ENCODE measurements around the gene ACAP3. TPM values are rescaled to one million over a fixed set of nuclear protein-coding genes. Genes with fewer than 3 reads are reported as not detected.

Gene ACAP3
- total RNA-seq, 2 donors from 2014 or later, result 43.2 to 58.6 TPM

- WGBS, result 78% methylated on average over 23 of the region's 23 CpGs
- no peaks in the 10 kb centered on the region for H3K9me3 ChIP-seq
- DNase-seq (ENCODE audit: low spot score), result no peak
- intact Hi-C loops (cut with DNase I), result no loop called here
- H3K4me1 ChIP-seq (replicated peaks), result no peaks in the 10 kb centered on the region
- H3K27ac ChIP-seq, result no peak overlapping the region
- no peak for TF ChIP-seq CTCF (IDR thresholded peaks at IDR 0.05)
- no peak for TF ChIP-seq POLR2A (IDR thresholded peaks at IDR 0.05)
- TF ChIP-seq POLR2AphosphoS5 (IDR thresholded peaks at IDR 0.05), result no peak
- no peaks in the 10 kb centered on the region for H3K36me3 ChIP-seq
- no peak overlapping the region for H3K4me3 ChIP-seq
- H3K27me3 ChIP-seq (replicated peaks; ENCODE audit: insufficient read depth), result peaks cover 5% of the 10 kb centered on the region
These were observed 63.9 kb downstream of the ACAP3 start for GRCh38 chr1:1243807-1244191.

GRCh38 chr1:1243266-1243660 lies 64.5 kb downstream of the ACAP3 start:
- intact Hi-C loops (cut with DNase I), result no loop called here
- H3K36me3 ChIP-seq, result no peaks in the 10 kb centered on the region
- H3K27ac ChIP-seq, result no peak overlapping the region
- TF ChIP-seq POLR2A (IDR thresholded peaks at IDR 0.05), result no peak
- no peak for TF ChIP-seq POLR2AphosphoS5 (IDR thresholded peaks at IDR 0.05)
- no peak for TF ChIP-seq CTCF (IDR thresholded peaks at IDR 0.05)
- no peak for DNase-seq (ENCODE audit: low spot score)
- no peaks in the 10 kb centered on the region for H3K9me3 ChIP-seq
- H3K4me3 ChIP-seq, result no peak overlapping the region
- H3K4me1 ChIP-seq (replicated peaks), result no peaks in the 10 kb centered on the region
- 97% methylated on average over 18 of the region's 23 CpGs for WGBS
- peaks cover 5% of the 10 kb centered on the region for H3K27me3 ChIP-seq (replicated peaks; ENCODE audit: insufficient read depth)

- Histone ChIP-seq H3K27me3 (replicated peaks; ENCODE audit: insufficient read depth) (peaks cover 4% of the 10 kb centered on the region), H3K36me3 (no peaks in the 10 kb centered on the region), H3K27ac (no peak overlapping the region), H3K4me3 (no peak overlapping the region), H3K4me1 (replicated peaks) (no peaks in the 10 kb centered on the region), H3K9me3 (no peaks in the 10 kb centered on the region)
- WGBS, result 94% methylated on average over 34 of the region's 41 CpGs
- no peak for TF ChIP-seq POLR2AphosphoS5 (IDR thresholded peaks at IDR 0.05)
- TF ChIP-seq CTCF (IDR thresholded peaks at IDR 0.05), result no peak
- TF ChIP-seq POLR2A (IDR thresholded peaks at IDR 0.05), result no peak
- DNase-seq (ENCODE audit: low spot score), result no peak
- intact Hi-C loops (cut with DNase I), result no loop called here
These were observed 65.1 kb downstream of the ACAP3 start for GRCh38 chr1:1242461-1243265.

Small RNA genes lying within 50 kb of the gene (microRNA-seq; reads per million reads assigned to microRNA genes)
- gene MIR6726 (0.84 reads per million, percentile 3 among the genes with 10 or more reads in this experiment), gene MIR6727 (not detected), gene MIR6808 (0.34 reads per million)

Small RNA genes lying within 50 kb of the gene (small RNA-seq; reads per million reads assigned to genes)
- gene MIR6726, result 0 to 0.84 reads per million in 2 donors

Other genes starting within 250 kb of the ACAP3 start
- gene RNF223, start 233.6 kb downstream of the ACAP3 start, total RNA-seq, result 1 to 10 TPM; 1.4 to 1.8 TPM
- 10 to 100 TPM; 20.0 to 26.4 TPM for gene C1orf159, start 191.8 kb downstream of the ACAP3 start, total RNA-seq
- 1 to 10 TPM in 1 of 2 donors, under 1 TPM in 1; 0.77 to 7.3 TPM for gene TTLL10, start 134.1 kb downstream of the ACAP3 start, total RNA-seq
- gene TNFRSF18, start 101.3 kb downstream of the ACAP3 start, total RNA-seq, result 1 to 10 TPM; 3.1 to 3.5 TPM
- 1 to 10 TPM in 1 of 2 donors, under 1 TPM in 1; 0.50 to 3.0 TPM for gene TNFRSF4, start 93.8 kb downstream of the ACAP3 start, total RNA-seq
- gene SDF4, start 75.9 kb downstream of the ACAP3 start, total RNA-seq, result 100 to 1,000 TPM; 177 to 185 TPM
- gene B3GALT6, start 75.7 kb downstream of the ACAP3 start, total RNA-seq, result 10 to 100 TPM; 29.6 to 41.5 TPM
- gene C1QTNF12, start 61.2 kb downstream of the ACAP3 start, total RNA-seq, result 1 to 10 TPM in 1 of 2 donors, not detected in 1; 3.4 TPM
- gene UBE2J2, start 34.1 kb downstream of the ACAP3 start, total RNA-seq, result 10 to 100 TPM; 56.0 to 79.4 TPM
- gene SCNN1D, start 27.5 kb downstream of the ACAP3 start, total RNA-seq, result 10 to 100 TPM in 1 of 2 donors, 1 to 10 TPM in 1; 6.9 to 23.7 TPM
- gene PUSL1, start 667 bp upstream of the ACAP3 start, total RNA-seq, result 10 to 100 TPM; 30.6 to 36.9 TPM
- gene INTS11, start 16.7 kb upstream of the ACAP3 start, total RNA-seq, result 100 to 1,000 TPM in 1 of 2 donors, 10 to 100 TPM in 1; 97.3 to 178 TPM
- 10 to 100 TPM; 35.8 to 54.0 TPM for gene CPTP, start 16.9 kb upstream of the ACAP3 start, total RNA-seq
- under 1 TPM in 1 of 2 donors, not detected in 1; 0.80 TPM for gene TAS1R3, start 23.4 kb upstream of the ACAP3 start, total RNA-seq
- 100 to 1,000 TPM in 1 of 2 donors, 10 to 100 TPM in 1; 70.5 to 165 TPM for gene DVL1, start 41.5 kb upstream of the ACAP3 start, total RNA-seq
- gene MXRA8, start 50.6 kb upstream of the ACAP3 start, total RNA-seq, result 100 to 1,000 TPM in 1 of 2 donors, 10 to 100 TPM in 1; 39.0 to 152 TPM
- 100 to 1,000 TPM; 152 to 161 TPM for gene AURKAIP1, start 67.3 kb upstream of the ACAP3 start, total RNA-seq
- gene CCNL2, start 91.4 kb upstream of the ACAP3 start, total RNA-seq, result 100 to 1,000 TPM; 116 to 242 TPM
- gene MRPL20, start 99.4 kb upstream of the ACAP3 start, total RNA-seq, result 100 to 1,000 TPM; 143 to 174 TPM
- 10 to 100 TPM; 33.7 to 34.9 TPM for gene ANKRD65, start 113.3 kb upstream of the ACAP3 start, total RNA-seq
- 100 to 1,000 TPM; 191 to 227 TPM for gene VWA1, start 127.8 kb upstream of the ACAP3 start, total RNA-seq
- gene ATAD3C, start 141.8 kb upstream of the ACAP3 start, total RNA-seq, result 1 to 10 TPM; 7.3 to 9.9 TPM
- 10 to 100 TPM; 16.8 to 26.9 TPM for gene ATAD3B, start 163.8 kb upstream of the ACAP3 start, total RNA-seq
- gene ATAD3A, start 204.2 kb upstream of the ACAP3 start, total RNA-seq, result 10 to 100 TPM; 30.0 to 32.8 TPM
- gene TMEM240, start 232.7 kb upstream of the ACAP3 start, total RNA-seq, result 1 to 10 TPM; 4.5 to 6.8 TPM

Measured in prostate gland (tissue), 2 donors.